Measurements from ENCODE around the gene TNFRSF13B. TPM values are rescaled to one million over a fixed set of nuclear protein-coding genes. Genes with fewer than 3 reads are reported as not detected.

TNFRSF13B gene
- total RNA-seq, 2 donors from 2014 or later: not detected

- DNase-seq (ENCODE audit: low spot score): no peak
- no peaks in the 10 kb centered on the region for H3K9me3 ChIP-seq
- ATAC-seq (ENCODE audit: insufficient number of reproducible peaks, low FRiP score, low read depth): no peak
These were observed 32.7 kb downstream of the TNFRSF13B start for GRCh38 chr17:16939208-16939576.

GRCh38 chr17:16938496-16939207, 33.3 kb downstream of the TNFRSF13B start:
- no peak for TF ChIP-seq CTCF (IDR thresholded peaks at IDR 0.05)
- no peak for ATAC-seq (ENCODE audit: insufficient number of reproducible peaks, low FRiP score, low read depth)
- Histone ChIP-seq H3K4me1 (ENCODE audit: control insufficient read depth in 1 of 2, low read depth in 2 of 2) (no peaks in the 10 kb centered on the region), H3K9me3 (no peaks in the 10 kb centered on the region), H3K27me3 (replicated peaks; ENCODE audit: insufficient read depth) (no peaks in the 10 kb centered on the region), H3K27ac (no peak overlapping the region), H3K4me3 (no peak overlapping the region), H3K36me3 (no peaks in the 10 kb centered on the region)
- DNase-seq (ENCODE audit: low spot score): no peak

More at GRCh38 chr17:16939208-16939576, 32.7 kb downstream of the TNFRSF13B start:
- Histone ChIP-seq H3K4me1 (ENCODE audit: control insufficient read depth in 1 of 2, low read depth in 2 of 2) (no peaks in the 10 kb centered on the region), H3K36me3 (no peaks in the 10 kb centered on the region), H3K27ac (no peak overlapping the region), H3K27me3 (replicated peaks; ENCODE audit: insufficient read depth) (no peaks in the 10 kb centered on the region), H3K4me3 (no peak overlapping the region)
- no peak for TF ChIP-seq CTCF (IDR thresholded peaks at IDR 0.05)

- Histone ChIP-seq H3K27ac (no peak overlapping the region), H3K9me3 (no peaks in the 10 kb centered on the region), H3K36me3 (no peaks in the 10 kb centered on the region), H3K4me3 (no peak overlapping the region), H3K4me1 (ENCODE audit: control insufficient read depth in 1 of 2, low read depth in 2 of 2) (no peaks in the 10 kb centered on the region), H3K27me3 (replicated peaks; ENCODE audit: insufficient read depth) (no peaks in the 10 kb centered on the region)
- DNase-seq (ENCODE audit: low spot score): no peak
- no peak for ATAC-seq (ENCODE audit: insufficient number of reproducible peaks, low FRiP score, low read depth)
- no peak for TF ChIP-seq CTCF (IDR thresholded peaks at IDR 0.05)
These were observed 33.9 kb downstream of the TNFRSF13B start for GRCh38 chr17:16938031-16938430.

GRCh38 chr17:16937431-16937830, 34.5 kb downstream of the TNFRSF13B start:
- Histone ChIP-seq H3K4me1 (ENCODE audit: control insufficient read depth in 1 of 2, low read depth in 2 of 2) (no peaks in the 10 kb centered on the region), H3K36me3 (no peaks in the 10 kb centered on the region), H3K27me3 (replicated peaks; ENCODE audit: insufficient read depth) (no peaks in the 10 kb centered on the region), H3K4me3 (no peak overlapping the region), H3K9me3 (no peaks in the 10 kb centered on the region), H3K27ac (no peak overlapping the region)
- ATAC-seq (ENCODE audit: insufficient number of reproducible peaks, low FRiP score, low read depth) (no peak), DNase-seq (ENCODE audit: low spot score) (no peak)
- TF ChIP-seq CTCF (IDR thresholded peaks at IDR 0.05): no peak

- Histone ChIP-seq H3K4me1 (ENCODE audit: control insufficient read depth in 1 of 2, low read depth in 2 of 2) (no peaks in the 10 kb centered on the region), H3K27ac (no peak overlapping the region), H3K4me3 (no peak overlapping the region), H3K27me3 (replicated peaks; ENCODE audit: insufficient read depth) (no peaks in the 10 kb centered on the region), H3K9me3 (no peaks in the 10 kb centered on the region), H3K36me3 (no peaks in the 10 kb centered on the region)
- TF ChIP-seq CTCF (IDR thresholded peaks at IDR 0.05): no peak
- DNase-seq (ENCODE audit: low spot score) (no peak), ATAC-seq (ENCODE audit: insufficient number of reproducible peaks, low FRiP score, low read depth) (no peak)
These were observed 35.2 kb downstream of the TNFRSF13B start for GRCh38 chr17:16936536-16937310.
